GM19463 (cell line): ENCODE measurements around the gene CORO2A.
"Not testable (repeated sequence)": the region's sequence is repeated elsewhere in the genome, so short reads cannot be mapped to it uniquely, and the experiment has no call there.

Source experiments
- ATAC-seq: cut with Tn5 transposase; IDR thresholded peaks from one replicate; pipeline ENCODE4 v1.9.1; 2021; ENCODE audit warnings: mild to moderate bottlenecking, moderate library complexity; ENCODE audit not compliant: unreplicated experiment

CORO2A gene

GRCh38 chr9:98086461-98086860, 106.0 kb downstream of the CORO2A start:
- ATAC-seq = no peak

- no peak for ATAC-seq
Measured at GRCh38 chr9:98085944-98086343, 106.5 kb downstream of the CORO2A start.

GRCh38 chr9:98085058-98085457, 107.4 kb downstream of the CORO2A start:
- ATAC-seq = no peak

GRCh38 chr9:98084396-98084795, 108.0 kb downstream of the CORO2A start:
- no peak for ATAC-seq

- no peak for ATAC-seq
Measured at GRCh38 chr9:98083566-98084183, 108.8 kb downstream of the CORO2A start.

- no peak for ATAC-seq
Measured at GRCh38 chr9:98083061-98083501, 109.4 kb downstream of the CORO2A start.

- ATAC-seq = no peak
Measured at GRCh38 chr9:98081477-98082219, 110.8 kb downstream of the CORO2A start.

GRCh38 chr9:98080780-98081179, 111.7 kb downstream of the CORO2A start:
- ATAC-seq = no peak

GRCh38 chr9:98080326-98080725, 112.1 kb downstream of the CORO2A start:
- no peak for ATAC-seq

- no peak for ATAC-seq
Measured at GRCh38 chr9:98078895-98079294, 113.5 kb downstream of the CORO2A start.

- ATAC-seq = not testable (repeated sequence)
Measured at GRCh38 chr9:98076514-98076890, 115.9 kb downstream of the CORO2A start.

GRCh38 chr9:98075332-98075805, 117.1 kb downstream of the CORO2A start:
- ATAC-seq = no peak

- ATAC-seq = no peak
Measured at GRCh38 chr9:98074115-98074990, 118.1 kb downstream of the CORO2A start.

GRCh38 chr9:98071737-98072136, 120.7 kb downstream of the CORO2A start:
- no peak for ATAC-seq
